DOHH2 (cell line): ENCODE data around the gene WNT5B.

Experiments used
- H3F3A ChIP-seq: fragments of 200-600 bp; sonication (generic), shearing (Covaris generic); 2 replicates; pipeline ENCODE4 v1.6.0; 2016; ENCODE audit warnings: antibody characterized with exemption, mild to moderate bottlenecking; ENCODE audit not compliant: control insufficient read depth, insufficient read depth
- H3K27ac ChIP-seq: fragments of 200-600 bp; sonication (generic); 2 replicates; pipeline ENCODE4 v1.5.1; 2014; ENCODE audit warnings: low read depth, mild to moderate bottlenecking, low read length, moderate library complexity
- H3K27me3 ChIP-seq: fragments of 200-600 bp; sonication (generic); 2 replicates; pipeline ENCODE4 v1.6.1; 2014; ENCODE audit warnings: mild to moderate bottlenecking, low read length, mixed read lengths; ENCODE audit not compliant: control insufficient read depth
- H3K36me3 ChIP-seq: fragments of 200-600 bp; sonication (generic); 2 replicates; pipeline ENCODE4 v1.6.1; 2014; ENCODE audit warnings: mild to moderate bottlenecking, low read length, moderate library complexity, mixed read lengths; ENCODE audit not compliant: control insufficient read depth
- H3K4me1 ChIP-seq: fragments of 200-600 bp; sonication (generic); 2 replicates; pipeline ENCODE4 v1.6.1; 2014; ENCODE audit warnings: mild to moderate bottlenecking, low read length, mixed read lengths; ENCODE audit not compliant: control insufficient read depth
- H3K4me2 ChIP-seq: fragments of 200-600 bp; sonication (generic); 2 replicates; pipeline ENCODE4 v1.6.0; 2014; ENCODE audit warnings: mild to moderate bottlenecking, low read length, moderate library complexity
- H3K4me3 ChIP-seq: fragments of 200-600 bp; sonication (generic); 2 replicates; pipeline ENCODE4 v1.5.1; 2014; ENCODE audit warnings: mild to moderate bottlenecking, low read length, mixed read lengths
- H3K79me2 ChIP-seq: fragments of 200-600 bp; sonication (generic); 2 replicates; pipeline ENCODE4 v1.6.1; 2014; ENCODE audit warnings: mild to moderate bottlenecking, low read length, mixed read lengths; ENCODE audit not compliant: control insufficient read depth
- H3K9me2 ChIP-seq: fragments of 200-600 bp; sonication (generic); replicated peaks from 2 replicates; pipeline ENCODE4 v1.6.1; 2014; ENCODE audit warnings: mild to moderate bottlenecking, low read length, mixed read lengths; ENCODE audit not compliant: control insufficient read depth
- H3K9me3 ChIP-seq: fragments of 200-600 bp; sonication (generic); 2 replicates; pipeline ENCODE4 v1.6.1; 2014; ENCODE audit warnings: antibody characterized with exemption, low read length, mixed read lengths; ENCODE audit not compliant: control insufficient read depth, insufficient read depth
- H4K20me1 ChIP-seq: fragments of 200-600 bp; sonication (generic); 2 replicates; pipeline ENCODE4 v1.6.0; 2014; ENCODE audit warnings: low read depth, mild to moderate bottlenecking, antibody characterized with exemption, low read length, moderate library complexity; ENCODE audit not compliant: control insufficient read depth, insufficient read depth
- EZH2phosphoT487 ChIP-seq: fragments of 200-600 bp; sonication (generic); IDR thresholded peaks from 2 replicates; pipeline ENCODE4 v1.6.1; 2017; ENCODE audit warnings: borderline replicate concordance, mild to moderate bottlenecking, antibody characterized with exemption, low read length, moderate library complexity, mixed read lengths
- TF ChIP-seq, protein P1 (sequence below): fragments of 200-600 bp; sonication (generic); IDR thresholded peaks from one replicate; pipeline ENCODE4 v1.5.1; 2014; ENCODE audit warnings: antibody characterized with exemption, mild to moderate bottlenecking, low read depth, low read length; ENCODE audit not compliant: poor library complexity, severe bottlenecking

WNT5B gene

DNA sequence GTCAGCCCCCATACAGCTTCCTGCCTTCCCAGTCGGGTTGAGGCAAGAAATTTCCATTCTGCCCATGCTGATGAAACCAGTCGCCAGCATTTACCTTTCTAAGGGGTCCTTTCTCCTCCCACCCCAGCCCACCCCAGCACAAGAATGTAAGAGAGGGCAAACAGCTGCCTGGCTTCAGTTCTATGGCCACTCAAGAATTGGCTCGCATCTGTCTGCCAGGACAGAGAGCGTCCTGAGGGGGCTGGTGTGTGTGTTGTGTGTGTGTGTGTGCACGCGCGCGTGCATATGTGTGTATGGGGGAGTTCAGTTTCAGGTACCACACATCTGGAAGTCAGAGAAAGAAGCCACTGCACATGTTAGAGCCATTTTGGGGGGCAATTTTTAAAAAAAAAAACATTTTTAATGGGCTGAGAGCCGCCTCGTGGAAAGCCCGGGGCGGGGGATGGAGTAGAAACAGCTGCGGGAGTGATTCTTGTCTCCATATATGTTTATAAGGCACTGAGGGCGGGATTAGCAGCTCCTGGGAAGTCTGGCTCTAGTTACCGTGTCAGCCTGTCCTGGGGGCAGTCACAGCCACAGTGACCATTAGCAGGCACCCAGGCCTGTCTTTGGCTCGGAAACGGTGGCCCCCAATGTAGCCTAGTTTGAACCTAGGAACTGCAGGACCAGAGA, at the start of gene WNT5B:
Gene WNT5B, plus strand, starts transcription at position 566 of the 672 bp plus-strand sequence. CDS start 2,124 bp downstream, outside the sequence.
- H3F3A ChIP-seq, result no peaks in the 10 kb centered on the region
- no peak within 1 kb of the TSS for H3K27ac ChIP-seq
- no peaks in the 10 kb centered on the region for H3K79me2 ChIP-seq
- peak within 1 kb of the TSS; percentile 72 for H3K4me3 ChIP-seq
- no peaks in the 10 kb centered on the region for H3K36me3 ChIP-seq
- H3K9me2 ChIP-seq, result no peaks in the 10 kb centered on the region
- TF ChIP-seq, protein P1, sequence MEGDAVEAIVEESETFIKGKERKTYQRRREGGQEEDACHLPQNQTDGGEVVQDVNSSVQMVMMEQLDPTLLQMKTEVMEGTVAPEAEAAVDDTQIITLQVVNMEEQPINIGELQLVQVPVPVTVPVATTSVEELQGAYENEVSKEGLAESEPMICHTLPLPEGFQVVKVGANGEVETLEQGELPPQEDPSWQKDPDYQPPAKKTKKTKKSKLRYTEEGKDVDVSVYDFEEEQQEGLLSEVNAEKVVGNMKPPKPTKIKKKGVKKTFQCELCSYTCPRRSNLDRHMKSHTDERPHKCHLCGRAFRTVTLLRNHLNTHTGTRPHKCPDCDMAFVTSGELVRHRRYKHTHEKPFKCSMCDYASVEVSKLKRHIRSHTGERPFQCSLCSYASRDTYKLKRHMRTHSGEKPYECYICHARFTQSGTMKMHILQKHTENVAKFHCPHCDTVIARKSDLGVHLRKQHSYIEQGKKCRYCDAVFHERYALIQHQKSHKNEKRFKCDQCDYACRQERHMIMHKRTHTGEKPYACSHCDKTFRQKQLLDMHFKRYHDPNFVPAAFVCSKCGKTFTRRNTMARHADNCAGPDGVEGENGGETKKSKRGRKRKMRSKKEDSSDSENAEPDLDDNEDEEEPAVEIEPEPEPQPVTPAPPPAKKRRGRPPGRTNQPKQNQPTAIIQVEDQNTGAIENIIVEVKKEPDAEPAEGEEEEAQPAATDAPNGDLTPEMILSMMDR, result no peak
- TF ChIP-seq EZH2phosphoT487, result no peak
- H3K4me2 ChIP-seq, result peak within 1 kb of the TSS; percentile 79
- H4K20me1 ChIP-seq, result no peaks in the 10 kb centered on the region
- no peaks in the 10 kb centered on the region for H3K9me3 ChIP-seq
- peaks cover 17% of the 10 kb centered on the region for H3K4me1 ChIP-seq
- H3K27me3 ChIP-seq, result peaks cover 58% of the 10 kb centered on the region

DNA sequence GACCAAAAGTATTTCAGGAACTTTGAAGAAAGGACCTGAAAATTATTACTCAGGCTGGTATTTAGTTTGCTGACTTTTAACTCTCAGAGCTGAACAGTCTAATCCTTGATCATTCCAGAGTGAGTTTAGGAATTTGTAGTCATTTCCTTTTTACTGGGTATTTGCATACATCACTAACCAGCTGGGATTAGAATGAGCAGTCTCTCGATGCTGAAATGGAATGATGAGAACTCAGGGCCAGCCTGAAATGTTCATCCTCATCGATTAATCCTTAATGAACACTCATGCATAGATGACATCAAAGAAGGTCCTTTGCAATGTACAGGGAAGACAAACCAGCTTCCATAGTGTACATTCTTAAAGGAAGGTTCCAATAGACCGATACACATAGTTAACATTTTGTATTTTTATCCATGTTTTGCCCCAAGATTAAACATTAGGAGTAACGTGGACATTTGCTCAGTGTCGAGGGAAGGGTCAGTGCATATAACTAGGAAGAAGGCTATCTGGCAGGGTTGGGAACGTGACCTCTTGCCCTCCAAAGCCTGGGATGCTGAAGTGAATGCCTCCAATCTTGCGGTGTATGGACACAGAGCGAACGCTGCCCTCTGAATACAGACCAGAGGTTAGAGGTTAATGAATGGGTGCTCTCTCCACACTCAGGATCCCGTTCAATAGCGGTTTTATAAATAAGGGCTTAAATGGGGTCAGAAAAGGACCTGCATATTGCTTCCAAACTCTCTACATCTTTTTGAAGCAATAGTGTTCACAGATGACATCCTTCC, 49.2 kb upstream of the WNT5B start:
- no peak overlapping the region for H3K4me2 ChIP-seq
- H4K20me1 ChIP-seq, result no peaks in the 10 kb centered on the region

DNA sequence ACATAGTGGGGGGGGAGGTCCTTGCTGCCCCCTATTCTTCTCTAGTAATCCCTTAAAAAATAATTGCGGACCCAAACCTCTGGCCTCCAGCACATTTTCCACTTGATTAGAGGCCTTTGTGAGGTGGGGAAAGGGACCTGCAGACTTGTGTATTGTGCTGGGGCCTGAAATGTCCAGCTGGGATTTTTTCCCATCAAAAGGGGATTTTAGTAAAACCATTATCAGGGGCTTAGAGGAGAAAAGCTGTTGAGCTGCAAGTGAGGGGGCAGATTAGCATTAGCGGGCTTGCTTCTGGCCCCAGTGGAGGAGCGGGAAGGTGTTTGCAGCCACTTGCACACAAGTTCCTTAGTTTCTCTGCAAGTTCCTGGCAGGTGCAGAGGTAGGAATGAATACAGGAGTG, 48.5 kb upstream of the WNT5B start:
- no peaks in the 10 kb centered on the region for H3K9me3 ChIP-seq
- no peak overlapping the region for H3K4me3 ChIP-seq
- no peaks in the 10 kb centered on the region for H3K27me3 ChIP-seq
- peaks cover 11% of the 10 kb centered on the region for H3K4me1 ChIP-seq
- no peak overlapping the region for H3K4me2 ChIP-seq
- H3F3A ChIP-seq, result peaks cover 3% of the 10 kb centered on the region; the same call in 1 of the 2 replicates
- H4K20me1 ChIP-seq, result no peaks in the 10 kb centered on the region
- H3K27ac ChIP-seq, result no peak overlapping the region
- TF ChIP-seq EZH2phosphoT487, result no peak
- no peaks in the 10 kb centered on the region for H3K79me2 ChIP-seq
- H3K9me2 ChIP-seq, result no peaks in the 10 kb centered on the region
- H3K36me3 ChIP-seq, result 0 out of 2 replicates have a peak, but pooled peaks cover under 1% of the 10 kb centered on the region

More for the DNA sequence above, 49.2 kb upstream of the WNT5B start:
- Histone ChIP-seq H3K9me3 (no peaks in the 10 kb centered on the region), H3K4me1 (peaks cover 8% of the 10 kb centered on the region), H3K9me2 (no peaks in the 10 kb centered on the region), H3F3A (peaks cover 5% of the 10 kb centered on the region; the same call in 1 of the 2 replicates), H3K27me3 (no peaks in the 10 kb centered on the region), H3K4me3 (no peak overlapping the region), H3K36me3 (no peaks in the 10 kb centered on the region), H3K79me2 (no peaks in the 10 kb centered on the region), H3K27ac (no peak overlapping the region)
- TF ChIP-seq EZH2phosphoT487, result no peak
- TF ChIP-seq, protein P1, result no peak
